OCI-LY3 (cell line): ENCODE data around the gene LSM4.

Experiments
- H2AFZ ChIP-seq: fragments of 200-600, 300-600 bp; shearing (Covaris generic); 2 replicates; pipeline ENCODE4 v1.6.0; 2014; ENCODE audit warnings: antibody characterized with exemption, low read depth, low read length
- H3K27ac ChIP-seq: fragments of 200-600, 300-600 bp; sonication (generic); 2 replicates; pipeline ENCODE4 v1.5.1; 2014; ENCODE audit warnings: mild to moderate bottlenecking, low read length, moderate library complexity, mixed read lengths
- H3K27me3 ChIP-seq: fragments of 200-600, 300-600 bp; sonication (generic); 2 replicates; pipeline ENCODE4 v1.6.1; 2014; ENCODE audit warnings: low read depth, low read length, mixed read lengths
- H3K36me3 ChIP-seq: fragments of 200-600, 300-600 bp; sonication (generic); replicated peaks from 2 replicates; pipeline ENCODE3; 2014; ENCODE audit warnings: low read depth, low read length, mixed read lengths
- H3K4me1 ChIP-seq: fragments of 300-600, 200-600 bp; sonication (generic); 2 replicates; pipeline ENCODE4 v1.6.1; 2014; ENCODE audit warnings: low read length, mixed read lengths
- H3K4me2 ChIP-seq: fragments of 200-600, 300-600 bp; sonication (generic); 2 replicates; pipeline ENCODE4 v1.6.1; 2014; ENCODE audit warnings: low read length, mixed read lengths
- H3K4me3 ChIP-seq: fragments of 300-600, 200-600 bp; sonication (generic); 2 replicates; pipeline ENCODE4 v1.5.1; 2014; ENCODE audit warnings: antibody characterized with exemption, mild to moderate bottlenecking, low read length, moderate library complexity
- H3K79me2 ChIP-seq: fragments of 300-600, 200-600 bp; shearing (Covaris generic); 2 replicates; pipeline ENCODE4 v1.6.1; 2014; ENCODE audit warnings: mild to moderate bottlenecking, low read length, mixed read lengths
- H3K9ac ChIP-seq: fragments of 300-600, 200-600 bp; shearing (Covaris generic); 2 replicates; pipeline ENCODE4 v1.6.0; 2014; ENCODE audit warnings: mild to moderate bottlenecking, low read length, moderate library complexity
- H3K9me3 ChIP-seq: fragments of 200-600, 300-600 bp; shearing (Covaris generic); 2 replicates; pipeline ENCODE4 v1.6.1; 2014; ENCODE audit warnings: low read length, mixed read lengths; ENCODE audit not compliant: insufficient read depth
- H4K20me1 ChIP-seq: fragments of 200-600, 300-600 bp; sonication (generic); 2 replicates; pipeline ENCODE4 v1.6.1; 2016; ENCODE audit warnings: low read length, mixed read lengths; ENCODE audit not compliant: insufficient read depth
- EZH2phosphoT487 ChIP-seq: fragments of 200-600 bp; shearing (Covaris generic); IDR thresholded peaks from 2 replicates; pipeline ENCODE4 v1.6.1; 2018; ENCODE audit warnings: antibody characterized with exemption, mixed run types, low read depth
- TF ChIP-seq, protein P1 (sequence below): fragments of 200-600, 300-600 bp; sonication (generic); IDR thresholded peaks from 2 replicates; pipeline ENCODE4 v1.5.1; 2014; ENCODE audit warnings: antibody characterized with exemption, low read length, low read depth

LSM4 gene

DNA sequence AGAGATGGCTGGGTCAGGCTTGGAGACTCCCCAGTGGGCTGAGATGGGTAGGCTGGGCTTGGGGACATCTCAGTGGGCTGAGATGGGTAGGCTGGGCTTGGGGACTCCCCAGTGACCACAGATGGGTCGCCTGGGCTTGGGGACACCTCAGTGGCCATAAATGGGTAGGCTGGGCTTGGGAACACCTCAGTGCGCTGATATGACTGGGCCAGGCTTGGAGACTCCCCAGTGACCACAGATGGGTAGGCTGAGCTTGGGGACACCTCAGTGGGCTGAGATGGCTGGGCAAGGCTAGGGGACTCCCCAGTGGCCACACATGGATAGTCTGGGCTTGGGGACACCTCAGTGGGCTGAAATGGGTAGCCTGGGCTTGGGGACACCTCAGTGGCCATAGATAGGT lies 61.4 kb downstream of the LSM4 start:
- no peaks in the 10 kb centered on the region for H3K79me2 ChIP-seq
- H3K27ac ChIP-seq = no peak overlapping the region
- H3K36me3 ChIP-seq = no peaks in the 10 kb centered on the region

GRCh38 chr19:18259893-18260292 lies 63.0 kb downstream of the LSM4 start:
- Histone ChIP-seq H3K9ac (no peak overlapping the region), H4K20me1 (no peaks in the 10 kb centered on the region), H3K9me3 (no peaks in the 10 kb centered on the region), H3K4me3 (no peak overlapping the region), H2AFZ (no peak overlapping the region), H3K4me2 (no peak overlapping the region), H3K79me2 (no peaks in the 10 kb centered on the region), H3K36me3 (no peaks in the 10 kb centered on the region), H3K27ac (no peak overlapping the region), H3K27me3 (peaks cover 2% of the 10 kb centered on the region; the same call in 1 of the 2 replicates), H3K4me1 (peaks cover 6% of the 10 kb centered on the region)
- no peak for TF ChIP-seq EZH2phosphoT487
- TF ChIP-seq, protein P1, sequence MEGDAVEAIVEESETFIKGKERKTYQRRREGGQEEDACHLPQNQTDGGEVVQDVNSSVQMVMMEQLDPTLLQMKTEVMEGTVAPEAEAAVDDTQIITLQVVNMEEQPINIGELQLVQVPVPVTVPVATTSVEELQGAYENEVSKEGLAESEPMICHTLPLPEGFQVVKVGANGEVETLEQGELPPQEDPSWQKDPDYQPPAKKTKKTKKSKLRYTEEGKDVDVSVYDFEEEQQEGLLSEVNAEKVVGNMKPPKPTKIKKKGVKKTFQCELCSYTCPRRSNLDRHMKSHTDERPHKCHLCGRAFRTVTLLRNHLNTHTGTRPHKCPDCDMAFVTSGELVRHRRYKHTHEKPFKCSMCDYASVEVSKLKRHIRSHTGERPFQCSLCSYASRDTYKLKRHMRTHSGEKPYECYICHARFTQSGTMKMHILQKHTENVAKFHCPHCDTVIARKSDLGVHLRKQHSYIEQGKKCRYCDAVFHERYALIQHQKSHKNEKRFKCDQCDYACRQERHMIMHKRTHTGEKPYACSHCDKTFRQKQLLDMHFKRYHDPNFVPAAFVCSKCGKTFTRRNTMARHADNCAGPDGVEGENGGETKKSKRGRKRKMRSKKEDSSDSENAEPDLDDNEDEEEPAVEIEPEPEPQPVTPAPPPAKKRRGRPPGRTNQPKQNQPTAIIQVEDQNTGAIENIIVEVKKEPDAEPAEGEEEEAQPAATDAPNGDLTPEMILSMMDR = no peak

More for the DNA sequence above, 61.4 kb downstream of the LSM4 start:
- Histone ChIP-seq H2AFZ (no peak overlapping the region), H3K9ac (no peak overlapping the region), H3K4me2 (no peak overlapping the region), H3K4me3 (no peak overlapping the region), H4K20me1 (no peaks in the 10 kb centered on the region), H3K9me3 (no peaks in the 10 kb centered on the region), H3K27me3 (no peaks in the 10 kb centered on the region; the same call in 1 of the 2 replicates), H3K4me1 (peaks cover 6% of the 10 kb centered on the region; the same call in 1 of the 2 replicates)
- TF ChIP-seq, protein P1 = no peak
- TF ChIP-seq EZH2phosphoT487 = no peak

- Histone ChIP-seq H3K27me3 (peaks cover 2% of the 10 kb centered on the region; the same call in 1 of the 2 replicates), H3K4me2 (no peak overlapping the region), H3K9me3 (no peaks in the 10 kb centered on the region), H3K36me3 (no peaks in the 10 kb centered on the region), H3K79me2 (no peaks in the 10 kb centered on the region), H3K9ac (no peak overlapping the region), H2AFZ (no peak overlapping the region), H3K4me1 (peaks cover 25% of the 10 kb centered on the region), H4K20me1 (no peaks in the 10 kb centered on the region), H3K27ac (no peak overlapping the region), H3K4me3 (no peak overlapping the region)
- TF ChIP-seq EZH2phosphoT487 = no peak
- TF ChIP-seq, protein P1 = no peak
Observed at GRCh38 chr19:18257503-18258470, 65.1 kb downstream of the LSM4 start.
